K562 (cell line): ENCODE measurements around the gene SPATA13. TPM values are rescaled to one million over a fixed set of nuclear protein-coding genes. Genes with fewer than 3 reads are reported as not detected.

ENCODE experiments used
- ATAC-seq: fragments of 200-7000 bp; cut with Tn5 transposase; 3 replicates; pipeline ENCODE4 v1.9.1; 2020; ENCODE audit warnings: moderate library complexity
- BruUV-seq: library from RNA; stranded (reverse); fragments of 400-500 nt; replicated peaks from 2 replicates; lab custom pipeline; 2021; lab: Mats Ljungman, UMichigan
- CTCF ChIA-PET: fragments of 300-600 bp; formaldehyde crosslinking; extraction: SDS; loops from one replicate; lab custom pipeline; 2021; ENCODE audit warnings: low intra/inter-chr PET ratio; lab: Yijun Ruan, JAX
- POLR2A ChIA-PET: fragments of 300-600, 350-650 bp; sonication (Branson Sonifier 250); formaldehyde crosslinking; extraction: SDS; loops from one replicate; lab custom pipeline; 2021; ENCODE audit warnings: antibody characterized with exemption, inconsistent platforms; lab: Yijun Ruan, JAX
- DNase-seq, 4 experiments: peaks; one replicate each; pipeline versions ENCODE4 v3.0.0 to v3.0.0-alpha.2; 2011 to 2018; ENCODE audit warnings: low spot score in 3 of 4, mixed read lengths in 3 of 4; ENCODE audit errors: extremely low read depth in 1 of 4
- FAIRE-seq: peaks from 2 replicates; lab custom pipeline; 2011; peaks lifted over from hg19 to GRCh38; lab: Jason Lieb, UNC
- H2AFZ ChIP-seq: 2 replicates; pipeline ENCODE4 v1.6.0; 2011; ENCODE audit warnings: low read depth, low read length, control low read depth, inconsistent platforms
- H3K27ac ChIP-seq: fragments of 200-600 bp; 3 replicates; pipeline ENCODE4 v1.8.0; 2011; ENCODE audit warnings: low read depth, mild to moderate bottlenecking, control low read depth, inconsistent platforms, low read length, moderate library complexity, mixed read lengths; ENCODE audit errors: extremely low read depth
- H3K27me3 ChIP-seq, 2 experiments: fragments of 300-600 bp in 1 of 2; 2 replicates in 1 of 2; 3 replicates in 1 of 2; pipeline versions ENCODE4 v1.6.0 to v1.8.0; 2011; ENCODE audit warnings: inconsistent platforms in 2 of 2, low read length in 2 of 2, mild to moderate bottlenecking in 1 of 2, mixed read lengths in 1 of 2, moderate library complexity in 1 of 2; ENCODE audit not compliant: control insufficient read depth in 2 of 2, insufficient read depth in 2 of 2
- H3K36me3 ChIP-seq: fragments of 300-600 bp; 3 replicates; pipeline ENCODE4 v1.8.0; 2011; ENCODE audit warnings: mild to moderate bottlenecking, low read length, inconsistent platforms; ENCODE audit not compliant: control insufficient read depth, insufficient read depth
- H3K4me1 ChIP-seq, 2 experiments: fragments of 200-600 bp in 1 of 2; replicated peaks in 1 of 2; 2 replicates in 1 of 2; 3 replicates in 1 of 2; pipeline versions ENCODE4 v1.5.1 to v1.8.0; 2011; ENCODE audit warnings: inconsistent platforms in 2 of 2, low read length in 2 of 2, mild to moderate bottlenecking in 1 of 2, mixed read lengths in 1 of 2, moderate library complexity in 1 of 2; ENCODE audit not compliant: control insufficient read depth in 2 of 2, insufficient read depth in 2 of 2
- H3K4me2 ChIP-seq: 2 replicates; pipeline ENCODE4 v1.6.1; 2011; ENCODE audit warnings: low read length, control low read depth, inconsistent platforms, mixed read lengths; ENCODE audit not compliant: insufficient read depth
- H3K4me3 ChIP-seq: fragments of 200-600 bp; sonication (generic), shearing (Covaris generic); 2 replicates; pipeline ENCODE4 v1.5.1; 2016; ENCODE audit warnings: control low read depth, inconsistent platforms
- H3K79me2 ChIP-seq: fragments of 200-600 bp; 3 replicates; pipeline ENCODE4 v1.8.0; 2011; ENCODE audit warnings: low read length, inconsistent platforms; ENCODE audit not compliant: control insufficient read depth, insufficient read depth
- H3K9ac ChIP-seq, 2 experiments: 2 replicates each; pipeline versions ENCODE4 v1.6.0 to v1.6.1; 2011; ENCODE audit warnings: low read depth in 2 of 2, low read length in 2 of 2, control low read depth in 1 of 2, inconsistent platforms in 1 of 2, mild to moderate bottlenecking in 1 of 2, mixed read lengths in 1 of 2; ENCODE audit not compliant: insufficient read depth in 1 of 2
- H3K9me1 ChIP-seq: one replicate; pipeline ENCODE4 v1.6.0; 2011; ENCODE audit warnings: inconsistent platforms, mild to moderate bottlenecking, low read length, moderate library complexity; ENCODE audit not compliant: control insufficient read depth, insufficient read depth
- H3K9me3 ChIP-seq: replicated peaks from 2 replicates; pipeline ENCODE4 v1.5.1; 2011; ENCODE audit warnings: low read depth, low read length, inconsistent platforms; ENCODE audit not compliant: control insufficient read depth, insufficient read depth
- H4K20me1 ChIP-seq: replicated peaks from 2 replicates; pipeline ENCODE4 v1.6.1; 2011; ENCODE audit warnings: low read length, inconsistent platforms, mixed read lengths; ENCODE audit not compliant: control insufficient read depth, insufficient read depth
- CTCF ChIP-seq, 3 experiments: IDR thresholded peaks in 2 of 3; conservative IDR thresholded peaks in 1 of 3; 2 replicates each; pipeline ENCODE4 v1.5.1; 2011 to 2012; ENCODE audit warnings: low read length in 3 of 3, mild to moderate bottlenecking in 3 of 3, control low read depth in 2 of 3, improper control_type of control experiment in 1 of 3, inconsistent platforms in 1 of 3, low read depth in 1 of 3, mixed read lengths in 1 of 3, moderate library complexity in 1 of 3; ENCODE audit not compliant: insufficient read depth in 2 of 3
- GABPA ChIP-seq: fragments of 200-800 bp; sonication (Bioruptor generic); conservative IDR thresholded peaks from 2 replicates; pipeline ENCODE4 v1.6.1; 2016; ENCODE audit warnings: low read depth, missing genetic modification characterization, missing compliant biosample characterization
- ID3 ChIP-seq, 2 experiments: fragments of 250-450 bp in 1 of 2; fragments of 450-650 bp in 1 of 2; sonication (Bioruptor Pico) in 1 of 2; IDR thresholded peaks; 2 replicates each; pipeline versions ENCODE4 v1.6.1 to v1.8.0; 2016 to 2021; ENCODE audit warnings: mild to moderate bottlenecking in 2 of 2, moderate library complexity in 2 of 2, missing compliant biosample characterization in 1 of 2, missing genetic modification characterization in 1 of 2
- KAT2B ChIP-seq: IDR thresholded peaks from one replicate; pipeline ENCODE4 v1.6.1; 2012; ENCODE audit warnings: low read depth, mild to moderate bottlenecking, control low read depth, inconsistent platforms, low read length, moderate library complexity
- MEF2D ChIP-seq: conservative IDR thresholded peaks from 2 replicates; pipeline ENCODE4 v1.6.1; 2016; ENCODE audit warnings: low read depth, missing genetic modification characterization, missing compliant biosample characterization
- NELFE ChIP-seq: IDR thresholded peaks from 2 replicates; pipeline ENCODE4 v1.6.1; 2011; ENCODE audit warnings: mild to moderate bottlenecking; ENCODE audit not compliant: insufficient read depth, insufficient read length
- NR1H2 ChIP-seq: sonication (generic); formaldehyde crosslinking; IDR thresholded peaks from 2 replicates; pipeline ENCODE4 v1.4.0; 2020; ENCODE audit warnings: mild to moderate bottlenecking, missing genetic modification reagents
- ZBTB1 ChIP-seq: sonication (generic); formaldehyde crosslinking; IDR thresholded peaks from 2 replicates; pipeline ENCODE4 v1.8.1; 2023; ENCODE audit warnings: missing genetic modification reagents, low read depth, mild to moderate bottlenecking, borderline replicate concordance
- ZNF12 ChIP-seq: sonication (generic); formaldehyde crosslinking; IDR thresholded peaks from 2 replicates; pipeline ENCODE4 v1.4.0; 2020; ENCODE audit warnings: mild to moderate bottlenecking, missing genetic modification reagents
- ZNF23 ChIP-seq: fragments of 250-450 bp; sonication (Bioruptor Pico); IDR thresholded peaks from 2 replicates; pipeline ENCODE4 v1.4.0; 2020; ENCODE audit warnings: mild to moderate bottlenecking
- ZNF644 ChIP-seq: fragments of 200-800 bp; sonication (Bioruptor generic); IDR thresholded peaks from 2 replicates; pipeline ENCODE4 v1.6.1; 2016; ENCODE audit warnings: low read depth, missing genetic modification characterization, missing compliant biosample characterization
- WGBS: fragments of 100-300 bp; shearing (Covaris generic); methylation state at CpG from one replicate; pipeline ENCODE4 v1.1.6; 2016; ENCODE audit warnings: low coverage, mixed read lengths; ENCODE audit not compliant: insufficient coverage; ENCODE audit errors: missing lambda C conversion rate; 5-methylcytosine and 5-hydroxymethylcytosine counted together
- in situ Hi-C: fragments of 300-500 bp; cut with MboI; formaldehyde crosslinking; loops from 4 replicates; pipeline ENCODE4 v1.15.0; 2018; ENCODE audit warnings: inconsistent platforms, mixed read lengths
- intact Hi-C: fragments of 100-400 bp; cut with micrococcal nuclease; formaldehyde crosslinking; loops from 2 replicates; pipeline ENCODE4 v1.14.2; 2022
- polyA plus RNA-seq, 8 experiments: library from polyadenylated mRNA; depleted of rRNA in 4 of 8; stranded (reverse) in 5 of 8; unstranded in 3 of 8; fragments of >200 nt; fragmentation: Nextera tagmentation in 2 of 8; fragmentation: Illumina TruSeq in 1 of 8; extraction: Ambion mirVana in 2 of 8; extraction: Trizol in 1 of 8; gene quantifications; 2 replicates each; pipeline versions ENCODE4 v1.2.1 to v1.2.3, GENCODE V29; 2011 to 2014; ENCODE audit warnings: inconsistent platforms in 1 of 8, missing spikeins in 1 of 8
- total RNA-seq, 7 experiments: library from RNA; depleted of rRNA in 6 of 7; stranded (reverse); fragments of >200 nt in 6 of 7; fragmentation: Illumina TruSeq in 2 of 7; extraction: Trizol in 2 of 7; gene quantifications; 2 replicates each; pipeline versions ENCODE4 v1.2.1 to v1.2.3, GENCODE V29; 2011 to 2021; ENCODE audit warnings: low replicate concordance in 1 of 7
- TF ChIP-seq, protein P1 (sequence below), 2 experiments: fragments of 450-650 bp in 1 of 2; sonication (generic) in 1 of 2; formaldehyde crosslinking in 1 of 2; IDR thresholded peaks in 1 of 2; conservative IDR thresholded peaks in 1 of 2; 2 replicates each; pipeline versions ENCODE4 v1.6.1 to v1.8.1; 2016 to 2023; ENCODE audit warnings: mild to moderate bottlenecking in 2 of 2, moderate library complexity in 2 of 2, inconsistent platforms in 1 of 2, missing genetic modification reagents in 1 of 2
- TF ChIP-seq, protein P2 (sequence below): fragments of 450-650 bp; IDR thresholded peaks from 2 replicates; pipeline ENCODE4 v1.7.0; 2016; ENCODE audit warnings: borderline replicate concordance
- TF ChIP-seq, protein P3 (sequence below), 2 experiments: fragments of 450-650 bp; IDR thresholded peaks; 2 replicates each; pipeline ENCODE4 v1.6.1; 2016
- TF ChIP-seq, protein P4 (sequence below): sonication (generic); formaldehyde crosslinking; IDR thresholded peaks from 2 replicates; pipeline ENCODE4 v1.9.0; 2022; ENCODE audit warnings: mild to moderate bottlenecking, missing genetic modification reagents

Gene SPATA13
- total and polyA plus RNA-seq, 9 of the 15 experiments (the other 6 are each of a cell fraction or from before 2014, with no cell fraction given), result 0.08 to 0.99 (median 0.21) TPM; not detected in 2

DNA sequence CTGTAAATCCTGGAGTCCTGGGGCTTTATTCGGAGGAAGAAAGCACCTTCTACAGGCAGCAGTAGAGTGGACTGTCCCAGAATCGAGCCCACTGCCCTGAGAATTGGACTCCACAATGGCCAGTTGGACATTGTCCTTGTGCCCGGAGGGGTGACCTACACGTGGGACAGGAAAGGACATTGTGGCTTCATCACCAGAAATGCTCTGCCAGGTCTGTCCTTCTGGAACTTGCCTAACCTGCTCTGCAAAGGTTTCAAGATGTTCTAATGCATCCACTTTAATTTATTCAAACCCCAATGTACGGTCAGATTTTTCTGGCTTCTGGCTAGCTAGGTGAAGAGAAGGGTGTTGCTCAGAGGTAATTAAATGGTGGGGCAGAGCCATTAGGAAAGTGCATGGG lies 32.4 kb upstream of the SPATA13 start:
- Histone ChIP-seq H2AFZ (no peak overlapping the region), H3K9me3 (0 out of 2 replicates have a peak, but pooled peaks cover 2% of the 10 kb centered on the region), H3K27ac (no peak overlapping the region), H3K4me3 (no peak overlapping the region), H3K27me3 (no peaks in the 10 kb centered on the region), H4K20me1 (no peaks in the 10 kb centered on the region), H3K9me1 (no peaks in the 10 kb centered on the region), H3K4me2 (no peak overlapping the region), H3K4me1 (no peaks in the 10 kb centered on the region), H3K9ac (no peak overlapping the region), H3K79me2 (no peaks in the 10 kb centered on the region), H3K36me3 (no peaks in the 10 kb centered on the region)
- ATAC-seq (no peak), DNase-seq (no peak), FAIRE-seq (no peak)
- 0% methylated on average over 5 of the region's 5 CpGs for WGBS
- BruUV-seq, result no TSS peak
- intact Hi-C loops (no loop called here), in situ Hi-C loops (no loop called here)
- POLR2A ChIA-PET, result no interaction called here
- CTCF ChIA-PET, result no interaction called here
- TF ChIP-seq GABPA (no peak), CTCF (IDR thresholded peaks at IDR 0.05 in 2 of 3, conservative IDR thresholded peaks at IDR 0.05 in 1 of 3; ENCODE audit: insufficient read depth in 2 of 3, low read depth in 1 of 3, low read length in 3 of 3) (no peak), ZNF644 (tag) (no peak), ZNF23 (CRISPR knock-in tag) (no peak), MEF2D (tag) (no peak), ZBTB1 (CRISPR knock-in tag) (no peak), NR1H2 (CRISPR knock-in tag) (no peak), KAT2B (no peak), ZNF12 (CRISPR knock-in tag) (no peak), ID3 (CRISPR knock-in tag; IDR thresholded peaks at IDR 0.05) (no peak), ID3 (tag; IDR thresholded peaks at IDR 0.05) (no peak), NELFE (no peak)
- TF ChIP-seq, protein P1, sequence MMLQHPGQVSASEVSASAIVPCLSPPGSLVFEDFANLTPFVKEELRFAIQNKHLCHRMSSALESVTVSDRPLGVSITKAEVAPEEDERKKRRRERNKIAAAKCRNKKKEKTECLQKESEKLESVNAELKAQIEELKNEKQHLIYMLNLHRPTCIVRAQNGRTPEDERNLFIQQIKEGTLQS (IDR thresholded peaks at IDR 0.05), result no peak
- TF ChIP-seq, protein P1 (CRISPR knock-in tag; conservative IDR thresholded peaks at IDR 0.05), result no peak
- TF ChIP-seq, protein P2, sequence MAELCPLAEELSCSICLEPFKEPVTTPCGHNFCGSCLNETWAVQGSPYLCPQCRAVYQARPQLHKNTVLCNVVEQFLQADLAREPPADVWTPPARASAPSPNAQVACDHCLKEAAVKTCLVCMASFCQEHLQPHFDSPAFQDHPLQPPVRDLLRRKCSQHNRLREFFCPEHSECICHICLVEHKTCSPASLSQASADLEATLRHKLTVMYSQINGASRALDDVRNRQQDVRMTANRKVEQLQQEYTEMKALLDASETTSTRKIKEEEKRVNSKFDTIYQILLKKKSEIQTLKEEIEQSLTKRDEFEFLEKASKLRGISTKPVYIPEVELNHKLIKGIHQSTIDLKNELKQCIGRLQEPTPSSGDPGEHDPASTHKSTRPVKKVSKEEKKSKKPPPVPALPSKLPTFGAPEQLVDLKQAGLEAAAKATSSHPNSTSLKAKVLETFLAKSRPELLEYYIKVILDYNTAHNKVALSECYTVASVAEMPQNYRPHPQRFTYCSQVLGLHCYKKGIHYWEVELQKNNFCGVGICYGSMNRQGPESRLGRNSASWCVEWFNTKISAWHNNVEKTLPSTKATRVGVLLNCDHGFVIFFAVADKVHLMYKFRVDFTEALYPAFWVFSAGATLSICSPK, result no peak
- TF ChIP-seq, protein P3, sequence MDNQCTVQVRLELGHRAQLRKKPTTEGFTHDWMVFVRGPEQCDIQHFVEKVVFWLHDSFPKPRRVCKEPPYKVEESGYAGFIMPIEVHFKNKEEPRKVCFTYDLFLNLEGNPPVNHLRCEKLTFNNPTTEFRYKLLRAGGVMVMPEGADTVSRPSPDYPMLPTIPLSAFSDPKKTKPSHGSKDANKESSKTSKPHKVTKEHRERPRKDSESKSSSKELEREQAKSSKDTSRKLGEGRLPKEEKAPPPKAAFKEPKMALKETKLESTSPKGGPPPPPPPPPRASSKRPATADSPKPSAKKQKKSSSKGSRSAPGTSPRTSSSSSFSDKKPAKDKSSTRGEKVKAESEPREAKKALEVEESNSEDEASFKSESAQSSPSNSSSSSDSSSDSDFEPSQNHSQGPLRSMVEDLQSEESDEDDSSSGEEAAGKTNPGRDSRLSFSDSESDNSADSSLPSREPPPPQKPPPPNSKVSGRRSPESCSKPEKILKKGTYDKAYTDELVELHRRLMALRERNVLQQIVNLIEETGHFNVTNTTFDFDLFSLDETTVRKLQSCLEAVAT (IDR thresholded peaks at IDR 0.05), result no peak
- TF ChIP-seq, protein P4, sequence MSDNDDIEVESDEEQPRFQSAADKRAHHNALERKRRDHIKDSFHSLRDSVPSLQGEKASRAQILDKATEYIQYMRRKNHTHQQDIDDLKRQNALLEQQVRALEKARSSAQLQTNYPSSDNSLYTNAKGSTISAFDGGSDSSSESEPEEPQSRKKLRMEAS (CRISPR knock-in tag), result no peak
